GM23248 (cell line): ENCODE data around the gene C10orf105.

ENCODE experiments used
- EZH2 ChIP-seq: fragments of 200-600 bp; sonication (generic); IDR thresholded peaks from 2 replicates; pipeline ENCODE4 v1.6.1; 2018; ENCODE audit warnings: antibody characterized with exemption, mild to moderate bottlenecking; ENCODE audit not compliant: insufficient read depth, poor library complexity, severe bottlenecking
- EZH2phosphoT487 ChIP-seq: fragments of 200-600 bp; sonication (generic); IDR thresholded peaks from 2 replicates; pipeline ENCODE4 v1.6.1; 2018; ENCODE audit warnings: antibody characterized with exemption, moderate library complexity, mild to moderate bottlenecking, low read depth; ENCODE audit not compliant: insufficient read depth

DNA sequence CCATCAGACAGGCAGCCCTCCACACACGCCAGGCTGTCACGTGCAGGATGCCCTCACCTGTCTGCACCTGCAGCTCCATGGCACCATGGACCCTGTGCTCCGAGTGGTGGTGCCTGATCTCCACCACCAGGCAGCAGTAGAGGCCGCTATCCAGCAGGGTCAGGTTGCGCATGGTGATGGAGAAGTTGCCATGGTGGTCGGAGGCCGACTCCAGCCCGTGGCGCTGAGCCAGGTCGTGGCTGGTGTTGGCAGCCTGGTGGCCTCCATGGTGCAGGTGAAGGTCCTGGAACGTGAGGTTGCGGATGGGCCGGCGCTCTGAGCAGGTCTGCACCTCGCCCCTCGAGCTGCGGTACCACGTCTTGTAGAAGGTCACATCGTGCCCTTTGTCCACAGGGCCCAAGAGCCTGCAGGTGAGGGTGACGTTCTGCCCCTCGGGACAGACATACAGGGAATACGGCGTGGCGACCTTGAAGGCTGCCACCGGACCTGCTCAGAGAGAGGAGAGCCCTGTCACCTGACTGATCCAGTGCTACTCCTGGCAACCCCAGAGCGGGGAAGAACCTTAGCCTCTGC lies 42.0 kb upstream of the C10orf105 start:
- TF ChIP-seq EZH2phosphoT487 (no peak), EZH2 (no peak)
